Natural killer cell (primary cell): Measurements from ENCODE around the gene NPHP1. TPM values are rescaled to one million over a fixed set of nuclear protein-coding genes. Genes with fewer than 3 reads are reported as not detected.
A peak's percentile ranks its signal among the peaks of the same experiment; 100 is the strongest.
"Not testable (repeated sequence)": the region's sequence is repeated elsewhere in the genome, so short reads cannot be mapped to it uniquely, and the experiment has no call there.

Experiments used
- ATAC-seq, 3 donors: fragments of 150-1000 bp in 2 of 3; fragments of 200-7000 bp in 1 of 3; cut with Tn5 transposase; 1 replicate in 1 of 3; 2 replicates in 2 of 3; pipeline ENCODE4 v1.10.0; 2021; ENCODE audit warnings: mild to moderate bottlenecking in 2 of 3, moderate library complexity in 2 of 3
- DNase-seq, 2 donors: peaks; one replicate each; pipeline versions ENCODE4 v3.0.0 to v3.0.0-alpha.2; 2013 to 2021; ENCODE audit warnings: mixed read lengths in 1 of 2
- H3K27ac ChIP-seq: one replicate; pipeline ENCODE4 v1.5.1; 2013; ENCODE audit warnings: mild to moderate bottlenecking, low read length
- H3K27me3 ChIP-seq: one replicate; pipeline ENCODE4 v1.6.1; 2013; ENCODE audit warnings: low read length; ENCODE audit not compliant: control insufficient read depth, insufficient read depth
- H3K36me3 ChIP-seq: one replicate; pipeline ENCODE4 v1.6.1; 2013; ENCODE audit warnings: low read length; ENCODE audit not compliant: control insufficient read depth, insufficient read depth
- H3K4me1 ChIP-seq: one replicate; pipeline ENCODE4 v1.6.1; 2013; ENCODE audit warnings: low read length; ENCODE audit not compliant: control insufficient read depth, insufficient read depth
- H3K4me3 ChIP-seq: one replicate; pipeline ENCODE4 v1.5.1; 2013; ENCODE audit warnings: low read length
- H3K9me3 ChIP-seq: one replicate; pipeline ENCODE4 v1.6.1; 2013; ENCODE audit warnings: low read length; ENCODE audit not compliant: control insufficient read depth, insufficient read depth
- H3K27ac Mint-ChIP-seq, 2 donors: one replicate each; pipeline ENCODE4 v1.8.0; 2022; ENCODE audit warnings: mild to moderate bottlenecking in 2 of 2, mixed read lengths in 2 of 2, moderate library complexity in 1 of 2
- H3K27me3 Mint-ChIP-seq, 2 donors: one replicate each; pipeline ENCODE4 v1.8.0; 2022; ENCODE audit warnings: low read depth in 2 of 2, mixed read lengths in 2 of 2
- H3K36me3 Mint-ChIP-seq: one replicate; pipeline ENCODE4 v1.8.0; 2022; ENCODE audit warnings: mixed read lengths
- H3K4me1 Mint-ChIP-seq, 2 donors: one replicate each; pipeline ENCODE4 v1.8.0; 2022; ENCODE audit warnings: mixed read lengths in 2 of 2
- H3K4me3 Mint-ChIP-seq: one replicate; pipeline ENCODE4 v1.8.0; 2022; ENCODE audit warnings: mild to moderate bottlenecking, moderate library complexity, mixed read lengths
- H3K9me3 Mint-ChIP-seq, 2 donors: one replicate each; pipeline ENCODE4 v1.8.0; 2022; ENCODE audit warnings: mixed read lengths in 2 of 2
- CTCF ChIP-seq: fragments of 200-600 bp; IDR thresholded peaks from one replicate; pipeline ENCODE4 v1.8.0; 2022; ENCODE audit warnings: antibody characterized with exemption
- WGBS: methylation state at CpG from one replicate; pipeline ENCODE4 v1.1.7; 2013; ENCODE audit warnings: missing lambda C conversion rate; ENCODE audit not compliant: insufficient coverage; 5-methylcytosine and 5-hydroxymethylcytosine counted together
- intact Hi-C: fragments of 100-400 bp; cut with micrococcal nuclease; formaldehyde crosslinking; loops from one replicate; pipeline ENCODE4 v1.14.2; 2022
- total RNA-seq, 4 donors: library from RNA; stranded (reverse); fragments of 120-200 nt in 1 of 4; gene quantifications; one replicate each; pipeline versions ENCODE4 v1.2.3 to v1.2.4, GENCODE V29; 2013 to 2022

NPHP1 gene
- total RNA-seq, result under 1 TPM; 0.11 to 0.30 (median 0.24) TPM
- 1.3 TPM for total RNA-seq (2013)

GRCh38 chr2:110204408-110205385, at the start of gene NPHP1:
Gene NPHP1 (minus strand): TSS chr2:110205013. CDS start chr2:110204968, 45 bp downstream.
- intact Hi-C loops, result loop anchor here (1.0 kb wide), 1 partner anchor 8 kb away; the partner anchor contains the start of gene MTLN
- H3K4me1 Mint-ChIP-seq, result peaks cover 20 to 24% of the 10 kb centered on the region in 2 donors

GRCh38 chr2:110248081-110248795, 43.4 kb upstream of the NPHP1 start:
- H3K27me3 Mint-ChIP-seq, H3K4me3 Mint-ChIP-seq, H3K36me3 ChIP-seq, H3K4me1 ChIP-seq, H3K9me3 ChIP-seq, H3K4me3 ChIP-seq, H3K36me3 Mint-ChIP-seq, H3K27ac Mint-ChIP-seq, ATAC-seq, H3K4me1 Mint-ChIP-seq, DNase-seq, H3K9me3 Mint-ChIP-seq, intact Hi-C loops, H3K27me3 ChIP-seq, H3K27ac ChIP-seq: not testable (repeated sequence)
- 97% methylated on average over 4 of the region's 7 CpGs for WGBS

More at GRCh38 chr2:110204408-110205385, at the start of gene NPHP1:
- H3K27me3 ChIP-seq, result no peaks in the 10 kb centered on the region
- ATAC-seq, result peak; percentile 91 to 97 (median 94)
- Mint-ChIP-seq H3K27me3 (no peaks in the 10 kb centered on the region), H3K4me3 (peak within 1 kb of the TSS; percentile 88), H3K36me3 (no peaks in the 10 kb centered on the region), H3K9me3 (no peaks in the 10 kb centered on the region), H3K27ac (peak within 1 kb of the TSS; percentile 71 to 89)
- peak; percentile 85 to 91 for DNase-seq
- H3K4me3 ChIP-seq, result peak within 1 kb of the TSS; percentile 66
- H3K27ac ChIP-seq, result peak within 1 kb of the TSS; percentile 52
- H3K9me3 ChIP-seq, result no peaks in the 10 kb centered on the region
- WGBS, result 2% methylated on average over 43 of the region's 43 CpGs
- no peak for TF ChIP-seq CTCF
- peaks cover 3% of the 10 kb centered on the region for H3K36me3 ChIP-seq
- peaks cover 6% of the 10 kb centered on the region for H3K4me1 ChIP-seq

GRCh38 chr2:110245488-110246435, 40.9 kb upstream of the NPHP1 start:
- ATAC-seq, result peak in 1 of 3 donors; percentile 70
- not testable (repeated sequence) for H3K4me1 Mint-ChIP-seq

GRCh38 chr2:110243283-110243682, 38.5 kb upstream of the NPHP1 start:
- WGBS, result no CpG with 5 or more reads among the region's 3 CpGs
- H3K36me3 ChIP-seq, H3K36me3 Mint-ChIP-seq, H3K4me3 Mint-ChIP-seq, H3K4me1 Mint-ChIP-seq, H3K27me3 ChIP-seq, H3K27ac ChIP-seq, H3K27ac Mint-ChIP-seq, H3K4me1 ChIP-seq, ATAC-seq, intact Hi-C loops, DNase-seq, H3K27me3 Mint-ChIP-seq, H3K9me3 Mint-ChIP-seq, H3K9me3 ChIP-seq, H3K4me3 ChIP-seq: not testable (repeated sequence)

More at GRCh38 chr2:110245488-110246435, 40.9 kb upstream of the NPHP1 start:
- H3K27me3 Mint-ChIP-seq, DNase-seq, H3K9me3 ChIP-seq, H3K4me3 ChIP-seq, H3K27me3 ChIP-seq, H3K36me3 Mint-ChIP-seq, H3K36me3 ChIP-seq, intact Hi-C loops, H3K27ac ChIP-seq, H3K27ac Mint-ChIP-seq, H3K4me3 Mint-ChIP-seq, H3K4me1 ChIP-seq, H3K9me3 Mint-ChIP-seq: not testable (repeated sequence)
- WGBS, result no CpG with 5 or more reads among the region's 89 CpGs

GRCh38 chr2:110234514-110234913, 29.7 kb upstream of the NPHP1 start:
- intact Hi-C loops, H3K4me1 ChIP-seq, DNase-seq, H3K9me3 Mint-ChIP-seq, H3K36me3 ChIP-seq, H3K4me3 Mint-ChIP-seq, ATAC-seq, H3K36me3 Mint-ChIP-seq, H3K4me1 Mint-ChIP-seq, H3K27ac Mint-ChIP-seq, H3K27me3 ChIP-seq, H3K9me3 ChIP-seq, H3K27me3 Mint-ChIP-seq, H3K4me3 ChIP-seq, H3K27ac ChIP-seq: not testable (repeated sequence)
- WGBS, result no CpG with 5 or more reads among the region's 5 CpGs

GRCh38 chr2:110229886-110230285, 25.1 kb upstream of the NPHP1 start:
- H3K9me3 ChIP-seq, DNase-seq, H3K4me3 Mint-ChIP-seq, H3K4me1 ChIP-seq, H3K27ac Mint-ChIP-seq, H3K4me3 ChIP-seq, H3K9me3 Mint-ChIP-seq, ATAC-seq, H3K4me1 Mint-ChIP-seq, H3K27ac ChIP-seq, intact Hi-C loops, H3K36me3 Mint-ChIP-seq, H3K36me3 ChIP-seq, H3K27me3 ChIP-seq: not testable (repeated sequence)
- H3K27me3 Mint-ChIP-seq, result peaks cover 19 to 22% of the 10 kb centered on the region in 2 donors
- WGBS, result no CpG with 5 or more reads among the region's 1 CpG
